H1 (cell line): Measurements from ENCODE around the gene MAP7. TPM values are rescaled to one million over a fixed set of nuclear protein-coding genes. Genes with fewer than 3 reads are reported as not detected.

Experiments
- CTCF ChIA-PET: fragments of 300-600 bp; sonication (Branson Sonifier 250); formaldehyde crosslinking; loops from one replicate; lab custom pipeline; 2021; ENCODE audit not compliant: partially characterized antibody; lab: Charles Lee
- POLR2A ChIA-PET: fragments of 300-600 bp; sonication (Branson Sonifier 250); formaldehyde crosslinking; loops from one replicate; lab custom pipeline; 2021; ENCODE audit warnings: inconsistent platforms; ENCODE audit not compliant: partially characterized antibody; lab: Charles Lee
- DNase-seq, 2 experiments: peaks; one replicate each; pipeline versions ENCODE4 v3.0.0 to v3.0.0-alpha.2; 2010 to 2022; ENCODE audit warnings: low spot score in 2 of 2, low read depth in 1 of 2, mixed read lengths in 1 of 2
- FAIRE-seq: peaks from 2 replicates; lab custom pipeline; 2011; peaks lifted over from hg19 to GRCh38; lab: Jason Lieb, UNC
- H2AFZ ChIP-seq: 2 replicates; pipeline ENCODE4 v1.8.1; 2012; ENCODE audit warnings: low read length, inconsistent platforms
- H2AK5ac ChIP-seq: 2 replicates; pipeline ENCODE4 v1.6.1; 2013; ENCODE audit warnings: low read depth, low read length
- H2BK120ac ChIP-seq: replicated peaks from 2 replicates; pipeline ENCODE3; 2013; ENCODE audit warnings: low read depth, low read length, inconsistent platforms
- H2BK12ac ChIP-seq: 2 replicates; pipeline ENCODE4 v1.6.1; 2013; ENCODE audit warnings: low read depth, low read length
- H2BK15ac ChIP-seq: 2 replicates; pipeline ENCODE4 v1.6.1; 2013; ENCODE audit warnings: low read length
- H2BK20ac ChIP-seq: 2 replicates; pipeline ENCODE4 v1.6.1; 2013; ENCODE audit warnings: low read length
- H2BK5ac ChIP-seq: 2 replicates; pipeline ENCODE4 v1.6.1; 2013; ENCODE audit warnings: low read depth, low read length
- H3K14ac ChIP-seq: 2 replicates; pipeline ENCODE4 v1.6.1; 2013; ENCODE audit warnings: inconsistent platforms; ENCODE audit not compliant: insufficient read length
- H3K18ac ChIP-seq: 2 replicates; pipeline ENCODE4 v1.6.1; 2013; ENCODE audit warnings: low read length; ENCODE audit errors: extremely low read depth
- H3K23ac ChIP-seq: 2 replicates; pipeline ENCODE4 v1.6.1; 2013; ENCODE audit warnings: inconsistent platforms; ENCODE audit not compliant: insufficient read length
- H3K23me2 ChIP-seq: 2 replicates; pipeline ENCODE4 v1.6.1; 2013; ENCODE audit warnings: low read depth, low read length
- H3K27ac ChIP-seq: 2 replicates; pipeline ENCODE4 v1.6.1; 2011; ENCODE audit warnings: low read depth, low read length, inconsistent platforms
- H3K27me3 ChIP-seq, 4 experiments: replicated peaks in 1 of 4; 1 replicate in 1 of 4; 2 replicates in 3 of 4; pipeline versions ENCODE4 v1.6.1 to v1.8.1; 2011 to 2013; ENCODE audit warnings: low read length in 3 of 4, mild to moderate bottlenecking in 3 of 4, inconsistent platforms in 2 of 4, mixed read lengths in 2 of 4, moderate library complexity in 1 of 4; ENCODE audit not compliant: control insufficient read depth in 3 of 4, insufficient read depth in 3 of 4; ENCODE audit errors: extremely low read depth in 1 of 4
- H3K36me3 ChIP-seq, 4 experiments: 2 replicates each; pipeline versions ENCODE4 v1.6.1 to v1.8.1; 2011 to 2013; ENCODE audit warnings: mild to moderate bottlenecking in 4 of 4, low read length in 3 of 4, moderate library complexity in 2 of 4, control low read depth in 1 of 4, inconsistent platforms in 1 of 4; ENCODE audit not compliant: insufficient read depth in 4 of 4, control insufficient read depth in 2 of 4
- H3K4ac ChIP-seq: replicated peaks from 2 replicates; pipeline ENCODE3; 2013; ENCODE audit warnings: low read length, low read depth, mixed read lengths, inconsistent platforms; ENCODE audit not compliant: insufficient read length
- H3K4me1 ChIP-seq, 4 experiments: replicated peaks in 1 of 4; 1 replicate in 1 of 4; 2 replicates in 3 of 4; pipeline versions ENCODE4 v1.6.1 to v1.8.1; 2011 to 2013; ENCODE audit warnings: low read length in 3 of 4, inconsistent platforms in 2 of 4, mixed read lengths in 1 of 4; ENCODE audit not compliant: insufficient read depth in 4 of 4, control insufficient read depth in 3 of 4
- H3K4me2 ChIP-seq, 2 experiments: 2 replicates each; pipeline versions ENCODE4 v1.6.1 to v1.8.1; 2011 to 2013; ENCODE audit warnings: low read depth in 2 of 2, low read length in 2 of 2, control low read depth in 1 of 2, inconsistent platforms in 1 of 2, mild to moderate bottlenecking in 1 of 2; ENCODE audit not compliant: insufficient read depth in 1 of 2
- H3K4me3 ChIP-seq, 4 experiments: fragments of 200-600, 300-600 bp in 1 of 4; sonication (generic), shearing (Covaris generic), sonication (Bioruptor Twin) in 1 of 4; 2 replicates each; pipeline versions ENCODE4 v1.5.1 to v1.8.1; 2011 to 2016; ENCODE audit warnings: low read length in 4 of 4, low read depth in 3 of 4, control low read depth in 2 of 4, inconsistent platforms in 2 of 4, mild to moderate bottlenecking in 2 of 4, mixed read lengths in 1 of 4, moderate library complexity in 1 of 4; ENCODE audit not compliant: insufficient read depth in 2 of 4; ENCODE audit errors: extremely low read depth in 1 of 4
- H3K56ac ChIP-seq: replicated peaks from 2 replicates; pipeline ENCODE3; 2013; ENCODE audit warnings: low read depth, mild to moderate bottlenecking, mixed read lengths, low read length, inconsistent platforms; ENCODE audit not compliant: insufficient read length
- H3K79me1 ChIP-seq: 2 replicates; pipeline ENCODE4 v1.6.1; 2013; ENCODE audit warnings: low read depth, low read length, control low read depth
- H3K79me2 ChIP-seq, 2 experiments: 2 replicates each; pipeline versions ENCODE4 v1.6.1 to v1.8.1; 2012 to 2013; ENCODE audit warnings: low read length in 2 of 2, mild to moderate bottlenecking in 2 of 2, inconsistent platforms in 1 of 2; ENCODE audit not compliant: insufficient read depth in 2 of 2, control insufficient read depth in 1 of 2
- H3K9ac ChIP-seq, 4 experiments: replicated peaks in 1 of 4; 1 replicate in 1 of 4; 2 replicates in 3 of 4; pipeline versions ENCODE4 v1.6.1 to v1.8.1; 2011 to 2013; ENCODE audit warnings: low read depth in 3 of 4, low read length in 3 of 4, control low read depth in 2 of 4, mild to moderate bottlenecking in 2 of 4, moderate library complexity in 2 of 4, inconsistent platforms in 1 of 4; ENCODE audit errors: extremely low read depth in 1 of 4
- H3K9me3 ChIP-seq, 2 experiments: 2 replicates each; pipeline versions ENCODE4 v1.6.1 to v1.8.1; 2012 to 2013; ENCODE audit warnings: mild to moderate bottlenecking in 2 of 2, moderate library complexity in 2 of 2, control low read depth in 1 of 2, inconsistent platforms in 1 of 2, low read depth in 1 of 2, low read length in 1 of 2, mixed read lengths in 1 of 2; ENCODE audit not compliant: insufficient read depth in 2 of 2
- H4K20me1 ChIP-seq, 2 experiments: replicated peaks in 1 of 2; 2 replicates each; pipeline versions ENCODE3 to v1.8.1; 2011 to 2013; ENCODE audit warnings: inconsistent platforms in 2 of 2, low read length in 2 of 2, mild to moderate bottlenecking in 1 of 2; ENCODE audit not compliant: insufficient read depth in 2 of 2, control insufficient read depth in 1 of 2
- H4K5ac ChIP-seq: 2 replicates; pipeline ENCODE4 v1.6.1; 2013; ENCODE audit warnings: low read length, low read depth, mixed read lengths, inconsistent platforms; ENCODE audit not compliant: insufficient read length
- H4K8ac ChIP-seq: 2 replicates; pipeline ENCODE4 v1.8.0; 2013; ENCODE audit warnings: mild to moderate bottlenecking, moderate library complexity, low read length, inconsistent platforms; ENCODE audit not compliant: insufficient read depth; ENCODE audit errors: extremely low read depth
- H4K91ac ChIP-seq: replicated peaks from 2 replicates; pipeline ENCODE3; 2013; ENCODE audit warnings: low read length, mixed read lengths, inconsistent platforms; ENCODE audit not compliant: insufficient read length
- EP300 ChIP-seq, 2 experiments: IDR thresholded peaks; 1 replicate in 1 of 2; 2 replicates in 1 of 2; pipeline ENCODE4 v1.6.1; 2011 to 2012; ENCODE audit warnings: low read depth in 2 of 2, low read length in 2 of 2, mild to moderate bottlenecking in 2 of 2, borderline replicate concordance in 1 of 2, inconsistent platforms in 1 of 2, moderate library complexity in 1 of 2
- KDM1A ChIP-seq: fragments of 200-600, 300-600 bp; sonication (generic); IDR thresholded peaks from 2 replicates; pipeline ENCODE4 v1.7.1; 2016; ENCODE audit warnings: mild to moderate bottlenecking, low read length, borderline replicate concordance
- KDM5A ChIP-seq: fragments of 200-600 bp; IDR thresholded peaks from 2 replicates; pipeline ENCODE4 v1.7.1; 2012; ENCODE audit warnings: mild to moderate bottlenecking, low read length, inconsistent platforms, mixed read lengths
- MAFK ChIP-seq: IDR thresholded peaks from 2 replicates; pipeline ENCODE4 v1.6.1; 2012; ENCODE audit warnings: low read depth, mild to moderate bottlenecking, improper control_type of control experiment, low read length
- POLR2AphosphoS5 ChIP-seq: IDR thresholded peaks from 2 replicates; pipeline ENCODE4 v1.6.1; 2011; ENCODE audit warnings: low read depth, low read length
- SAP30 ChIP-seq: fragments of 300-600 bp; sonication (generic); IDR thresholded peaks from 2 replicates; pipeline ENCODE4 v1.7.1; 2012; ENCODE audit warnings: low read length, moderate library complexity, mild to moderate bottlenecking, inconsistent platforms; ENCODE audit not compliant: insufficient read depth, insufficient replicate concordance
- SIX5 ChIP-seq: IDR thresholded peaks from 2 replicates; pipeline ENCODE4 v1.6.1; 2011; ENCODE audit warnings: mild to moderate bottlenecking, low read depth, low read length
- TAF7 ChIP-seq: optimal IDR thresholded peaks from 2 replicates; pipeline ENCODE3; 2011; ENCODE audit warnings: low read depth, mild to moderate bottlenecking, inconsistent platforms, low read length, moderate library complexity, borderline replicate concordance
- WGBS, 2 experiments: shearing (Covaris generic) in 1 of 2; methylation state at CpG; one replicate each; pipeline versions ENCODE4 v1.1.6 to v1.1.7; 2013 to 2015; ENCODE audit warnings: low lambda C conversion rate in 2 of 2, mixed read lengths in 2 of 2, inconsistent platforms in 1 of 2, low coverage in 1 of 2, missing lambda C conversion rate in 1 of 2; ENCODE audit not compliant: insufficient replicate concordance in 2 of 2, insufficient coverage in 1 of 2, insufficient read length in 1 of 2; ENCODE audit errors: extremely low coverage in 1 of 2, missing lambda C conversion rate in 1 of 2; 5-methylcytosine and 5-hydroxymethylcytosine counted together
- polyA plus RNA-seq, 7 experiments: library from polyadenylated mRNA; depleted of rRNA in 3 of 7; stranded (reverse) in 5 of 7; unstranded in 2 of 7; fragments of >200 nt in 5 of 7; fragments of 200-250 nt in 2 of 7; gene quantifications; 1 replicate in 5 of 7; 2 replicates in 1 of 7; 4 replicates in 1 of 7; pipeline versions ENCODE4 v1.2.1 to v1.2.3, GENCODE V29; 2011 to 2013; ENCODE audit warnings: missing spikeins in 2 of 7, mixed read lengths in 2 of 7
- total RNA-seq: library from RNA; stranded (reverse); fragmentation: NEBNext Ultra II Directional; extraction: Animal tissue kit (Norgen Biotek cat#: 25700); gene quantifications from 2 replicates; pipeline ENCODE4 v1.2.1, GENCODE V29; 2021
- TF ChIP-seq, protein P1 (sequence below): IDR thresholded peaks from 2 replicates; pipeline ENCODE4 v1.6.1; 2012; ENCODE audit warnings: inconsistent platforms
- TF ChIP-seq, protein P2 (sequence below): IDR thresholded peaks from 2 replicates; pipeline ENCODE4 v1.6.1; 2011; ENCODE audit warnings: low read depth, mild to moderate bottlenecking, low read length; ENCODE audit not compliant: insufficient read depth
- TF ChIP-seq, protein P3 (sequence below): IDR thresholded peaks from 2 replicates; pipeline ENCODE4 v1.6.1; 2011; ENCODE audit warnings: low read length, improper control_type of control experiment

MAP7 gene
- total and polyA plus RNA-seq, 2 of the 8 experiments (the other 6 are each of a cell fraction or from before 2014, with no cell fraction given), result 13.5 to 66.9 TPM

DNA sequence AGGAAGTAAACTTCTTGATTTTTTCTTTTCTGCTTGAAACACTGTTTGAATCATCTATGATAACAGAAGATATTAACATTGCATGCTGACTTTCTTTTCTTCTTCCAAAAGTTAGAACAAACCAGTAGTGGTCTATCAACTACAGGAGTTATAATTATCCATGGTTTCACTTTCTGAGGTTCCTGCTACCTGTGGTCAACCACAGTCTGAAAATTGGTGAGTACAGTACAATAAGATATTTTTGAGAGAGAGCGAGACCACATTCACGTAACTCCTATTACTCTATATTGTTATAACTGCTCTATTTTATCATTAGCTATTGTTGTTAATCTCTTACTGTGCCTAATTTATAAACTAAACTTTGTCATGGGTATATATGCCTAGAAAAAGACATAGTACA is 86.1 kb downstream of the MAP7 start:
- Histone ChIP-seq H2BK12ac (no peak overlapping the region), H2AFZ (no peak overlapping the region), H3K79me2 (peaks cover 0 to 70% of the 10 kb centered on the region in 2 experiments; a peak in 2 of 4 replicates), H4K8ac (no peak overlapping the region), H3K23ac (no peak overlapping the region), H3K4me1 (peaks cover 0 to 11% (median under 1%) of the 10 kb centered on the region in 4 experiments; a peak in 3 of 7 replicates), H3K4ac (no peak overlapping the region), H3K27ac (no peak overlapping the region), H2BK15ac (no peak overlapping the region), H3K56ac (no peak overlapping the region), H3K27me3 (no peaks in the 10 kb centered on the region), H4K20me1 (no peaks in the 10 kb centered on the region), H4K5ac (no peak overlapping the region), H3K9me3 (no peaks in the 10 kb centered on the region), H3K36me3 (no peaks in the 10 kb centered on the region), H2BK20ac (no peak overlapping the region), H3K4me2 (no peak overlapping the region), H4K91ac (no peak overlapping the region), H2AK5ac (no peak overlapping the region), H3K23me2 (no peaks in the 10 kb centered on the region), H3K9ac (no peak overlapping the region), H3K14ac (no peak overlapping the region), H3K18ac (no peak overlapping the region), H3K4me3 (no peak overlapping the region), H3K79me1 (0 out of 2 replicates have a peak, but pooled peaks cover 2% of the 10 kb centered on the region), H2BK5ac (no peak overlapping the region), H2BK120ac (no peak overlapping the region)
- DNase-seq (no peak), FAIRE-seq (no peak)
- 88% methylated on average over 2 of the region's 2 CpGs; no CpG with 5 or more reads in 1 of the 2 experiments for WGBS, 2 experiments
- ChIA-PET POLR2A (interaction anchor here (0.9 kb wide), 1 partner anchor 23 kb away, joined by 3 read pairs; no protein-coding TSS in a partner anchor), CTCF (no interaction called here)
- no peak for TF ChIP-seq TAF7
- TF ChIP-seq, protein P1, sequence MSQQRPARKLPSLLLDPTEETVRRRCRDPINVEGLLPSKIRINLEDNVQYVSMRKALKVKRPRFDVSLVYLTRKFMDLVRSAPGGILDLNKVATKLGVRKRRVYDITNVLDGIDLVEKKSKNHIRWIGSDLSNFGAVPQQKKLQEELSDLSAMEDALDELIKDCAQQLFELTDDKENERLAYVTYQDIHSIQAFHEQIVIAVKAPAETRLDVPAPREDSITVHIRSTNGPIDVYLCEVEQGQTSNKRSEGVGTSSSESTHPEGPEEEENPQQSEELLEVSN, result no peak
- TF ChIP-seq MAFK, result no peak
- TF ChIP-seq SIX5, result no peak
- TF ChIP-seq KDM5A, result no peak
- TF ChIP-seq SAP30, result no peak
- TF ChIP-seq POLR2AphosphoS5, result no peak
- TF ChIP-seq, protein P2, sequence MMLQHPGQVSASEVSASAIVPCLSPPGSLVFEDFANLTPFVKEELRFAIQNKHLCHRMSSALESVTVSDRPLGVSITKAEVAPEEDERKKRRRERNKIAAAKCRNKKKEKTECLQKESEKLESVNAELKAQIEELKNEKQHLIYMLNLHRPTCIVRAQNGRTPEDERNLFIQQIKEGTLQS, result no peak
- TF ChIP-seq EP300 (IDR thresholded peaks at IDR 0.05; ENCODE audit: borderline replicate concordance in 1 of 2, low read depth in 2 of 2, low read length in 2 of 2), result no peak
- TF ChIP-seq, protein P3, sequence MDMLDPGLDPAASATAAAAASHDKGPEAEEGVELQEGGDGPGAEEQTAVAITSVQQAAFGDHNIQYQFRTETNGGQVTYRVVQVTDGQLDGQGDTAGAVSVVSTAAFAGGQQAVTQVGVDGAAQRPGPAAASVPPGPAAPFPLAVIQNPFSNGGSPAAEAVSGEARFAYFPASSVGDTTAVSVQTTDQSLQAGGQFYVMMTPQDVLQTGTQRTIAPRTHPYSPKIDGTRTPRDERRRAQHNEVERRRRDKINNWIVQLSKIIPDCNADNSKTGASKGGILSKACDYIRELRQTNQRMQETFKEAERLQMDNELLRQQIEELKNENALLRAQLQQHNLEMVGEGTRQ, result no peak
- TF ChIP-seq KDM1A, result no peak
